COLO668 (cell line): ENCODE data around the gene TMEM143.
"Not testable (repeated sequence)": the region's sequence is repeated elsewhere in the genome, so short reads cannot be mapped to it uniquely, and the experiment has no call there.

Experiments used
- DNase-seq: peaks from one replicate; lab custom pipeline; 2025; ENCODE audit not compliant: unreplicated experiment; lab: John Stamatoyannopoulos, UW

Gene TMEM143

GRCh38 chr19:48363810-48364597 lies at the start of gene TMEM143, which contains the start of gene SYNGR4:
Gene TMEM143 (minus strand): TSS chr19:48363940. CDS start chr19:48363920, 20 bp downstream.
Gene SYNGR4 (plus strand): TSS chr19:48364367. CDS start chr19:48365843, 1,476 bp downstream.
- DNase-seq: peak; percentile 99

DNA sequence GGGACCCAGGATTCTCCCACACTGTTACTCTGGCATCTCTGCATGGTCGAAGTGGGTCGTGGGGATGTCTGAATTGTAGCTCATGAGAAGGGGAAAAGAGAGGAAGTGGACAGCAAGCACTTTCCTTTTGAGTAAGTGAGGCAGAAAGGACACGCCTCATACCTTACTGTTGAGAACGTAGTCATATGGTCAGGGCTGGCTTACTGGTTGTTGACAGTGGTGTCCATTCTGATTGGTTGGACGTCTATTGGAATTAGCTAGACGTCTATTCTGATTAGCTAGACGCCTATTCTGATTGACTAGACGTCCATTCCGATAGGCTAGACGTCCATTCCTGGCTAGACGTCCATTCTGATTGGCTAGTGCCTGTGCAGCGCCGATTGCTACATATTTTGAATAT lies 42.1 kb upstream of the TMEM143 start:
- DNase-seq: no peak

DNA sequence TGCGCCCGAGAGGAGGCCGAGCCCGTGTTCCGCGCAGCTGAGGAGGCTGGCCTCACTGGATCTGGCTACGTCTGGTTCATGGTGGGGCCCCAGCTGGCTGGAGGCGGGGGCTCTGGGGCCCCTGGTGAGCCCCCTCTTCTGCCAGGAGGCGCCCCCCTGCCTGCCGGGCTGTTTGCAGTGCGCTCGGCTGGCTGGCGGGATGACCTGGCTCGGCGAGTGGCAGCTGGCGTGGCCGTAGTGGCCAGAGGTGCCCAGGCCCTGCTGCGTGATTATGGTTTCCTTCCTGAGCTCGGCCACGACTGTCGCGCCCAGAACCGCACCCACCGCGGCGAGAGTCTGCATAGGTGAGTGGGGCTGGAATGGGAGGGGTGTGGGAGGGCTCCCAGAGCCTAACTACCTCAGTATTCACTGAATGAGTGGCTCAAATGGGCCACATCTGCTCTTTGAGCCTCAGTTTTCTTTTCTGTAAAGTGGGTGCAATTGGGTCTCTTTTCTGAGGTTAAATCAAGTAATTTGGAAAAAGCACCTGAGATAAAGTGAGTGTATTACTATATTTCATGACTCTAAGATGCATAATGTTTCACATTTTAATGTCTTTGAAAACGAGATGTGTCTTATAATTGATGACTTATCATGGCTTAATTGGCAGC lies 41.4 kb upstream of the TMEM143 start:
- no peak for DNase-seq

GRCh38 chr19:48403606-48404005 lies 39.9 kb upstream of the TMEM143 start:
- peak; percentile 53 for DNase-seq

DNA sequence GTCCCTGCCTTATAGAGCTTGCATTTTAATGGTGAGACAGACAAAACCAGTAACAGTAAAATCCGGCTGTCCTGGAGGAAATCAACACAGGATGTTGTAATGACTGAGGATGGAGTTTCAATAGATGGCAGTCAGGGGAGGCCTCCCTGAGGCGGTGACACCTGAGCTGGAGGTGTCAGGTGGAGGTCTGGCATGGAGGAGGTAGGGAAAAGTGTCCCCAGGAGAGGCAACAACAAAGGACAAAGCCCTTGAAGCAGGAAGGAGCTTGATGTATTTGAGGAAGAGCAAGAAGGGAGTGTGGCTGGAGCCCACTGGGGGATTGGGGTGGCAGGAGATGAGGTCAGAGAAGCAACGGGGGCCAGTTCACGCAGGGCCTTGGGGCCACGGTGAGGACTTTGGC lies 37.5 kb upstream of the TMEM143 start:
- no peak for DNase-seq

- peak; percentile 76 for DNase-seq
These were observed 36.4 kb upstream of the TMEM143 start for GRCh38 chr19:48400018-48400742.

- DNase-seq: peak; percentile 95
These were observed 34.9 kb upstream of the TMEM143 start for GRCh38 chr19:48398375-48399235.

GRCh38 chr19:48398102-48398374 lies 34.3 kb upstream of the TMEM143 start:
- no peak for DNase-seq

DNA sequence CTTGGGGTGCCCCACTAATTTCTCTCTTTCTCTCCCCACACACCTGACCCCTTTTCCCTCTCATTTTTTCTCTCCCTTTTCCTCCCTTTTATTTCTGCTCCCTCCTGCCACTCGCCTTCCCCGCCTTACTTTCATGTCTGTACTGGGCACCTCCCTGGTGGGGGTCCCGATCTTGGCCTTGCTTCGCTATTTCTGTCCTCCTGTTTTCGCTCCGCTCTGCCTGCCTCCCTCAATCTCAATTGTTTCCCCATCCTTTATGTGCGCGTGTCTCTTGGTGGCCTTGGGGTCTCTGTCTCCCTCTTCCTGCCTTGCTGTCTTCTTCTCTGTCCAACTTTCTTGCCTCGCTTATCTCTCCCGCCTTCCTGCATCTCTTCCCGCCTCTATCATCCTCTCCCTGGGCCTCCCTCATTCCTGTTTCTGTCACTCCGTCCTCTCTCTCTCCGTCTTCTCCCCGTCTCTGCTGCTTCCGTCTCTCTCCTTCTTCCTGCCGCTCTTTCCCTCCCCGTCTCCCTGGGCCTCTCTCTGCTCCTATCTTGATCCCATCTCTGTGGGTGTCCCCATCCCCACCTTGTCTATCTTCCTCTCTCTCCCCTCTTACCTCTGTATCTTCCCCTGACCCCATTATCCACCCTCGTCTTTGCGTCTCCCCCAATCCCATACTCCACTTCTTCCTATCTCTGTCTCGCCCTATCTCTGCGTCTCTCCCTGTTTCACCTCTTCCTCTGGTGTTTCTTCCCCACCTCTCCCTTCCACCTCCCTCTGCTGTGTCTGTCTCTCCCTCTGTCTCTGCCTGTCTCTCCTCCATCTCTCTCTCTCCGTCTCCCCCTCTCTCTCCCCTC lies 33.7 kb upstream of the TMEM143 start:
- no peak for DNase-seq

DNA sequence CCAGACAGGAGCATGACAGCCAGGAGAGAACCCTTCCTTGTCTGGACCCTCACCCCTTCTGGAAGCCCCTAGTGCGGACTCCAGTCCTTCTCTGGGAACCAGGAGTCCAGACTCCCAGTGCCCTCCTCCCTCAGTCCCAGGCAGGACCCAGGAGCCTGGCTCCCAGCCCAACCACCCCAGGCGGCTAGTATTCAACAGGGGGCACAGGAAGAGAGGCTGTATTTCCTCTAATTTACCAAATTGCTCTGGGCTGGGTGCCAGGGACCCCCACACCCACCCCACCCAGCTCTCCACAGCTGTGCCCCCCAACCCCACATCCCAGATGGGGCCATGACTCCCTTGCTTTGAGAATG lies 33.1 kb upstream of the TMEM143 start:
- DNase-seq: no peak

DNA sequence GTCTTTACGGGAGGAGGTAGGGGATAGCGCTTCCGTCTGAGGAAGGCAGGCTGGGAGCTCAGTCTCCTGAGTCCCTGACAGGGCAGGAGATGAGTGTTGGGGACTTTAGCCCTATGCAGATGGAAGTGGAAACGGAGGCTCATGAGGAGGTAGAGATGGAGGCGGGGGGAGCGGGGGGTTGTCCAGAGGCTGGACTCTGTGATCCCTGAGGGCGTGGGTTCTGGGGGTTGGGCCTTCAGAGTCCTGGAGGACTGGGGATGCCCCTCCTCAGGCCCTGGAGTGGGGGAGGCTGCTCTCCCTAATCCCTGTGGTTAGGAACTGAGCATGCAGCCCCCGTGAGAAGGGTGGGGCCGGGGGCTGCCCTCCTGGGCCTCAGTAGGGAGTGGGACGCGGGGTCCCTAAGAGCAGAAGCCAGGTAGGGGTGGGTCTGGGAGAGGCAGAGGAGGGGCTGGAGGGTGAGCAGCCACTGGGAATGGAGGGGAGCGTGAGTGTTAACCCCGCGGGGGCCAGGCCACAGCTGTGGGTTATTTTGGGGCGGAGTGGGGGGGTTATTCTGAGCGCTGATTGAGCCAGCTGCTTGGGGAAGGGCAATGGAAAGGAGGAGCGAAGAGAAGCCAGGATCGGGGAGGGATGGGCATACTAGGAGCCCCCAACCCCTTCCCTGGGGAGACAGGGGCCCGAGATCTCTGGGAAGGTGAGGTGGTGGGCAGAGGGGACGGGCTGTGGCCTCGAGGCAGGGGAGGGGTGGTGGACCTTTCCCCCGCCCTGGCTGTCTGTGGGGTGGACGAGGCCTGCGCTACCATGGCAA lies 32.5 kb upstream of the TMEM143 start:
- DNase-seq: no peak

GRCh38 chr19:48395499-48395898 lies 31.8 kb upstream of the TMEM143 start:
- DNase-seq: no peak

GRCh38 chr19:48395170-48395455 lies 31.4 kb upstream of the TMEM143 start:
- DNase-seq: no peak

- no peak for DNase-seq
These were observed 30.8 kb upstream of the TMEM143 start for GRCh38 chr19:48394331-48395169.

- DNase-seq: peak; percentile 16
These were observed 30.0 kb upstream of the TMEM143 start, which contains the start of gene GRIN2D for GRCh38 chr19:48393559-48394330. Gene GRIN2D (plus strand): TSS chr19:48393668. CDS start chr19:48398393, 4,725 bp downstream.

- DNase-seq: no peak
These were observed 29.3 kb upstream of the TMEM143 start for GRCh38 chr19:48392860-48393558.

DNA sequence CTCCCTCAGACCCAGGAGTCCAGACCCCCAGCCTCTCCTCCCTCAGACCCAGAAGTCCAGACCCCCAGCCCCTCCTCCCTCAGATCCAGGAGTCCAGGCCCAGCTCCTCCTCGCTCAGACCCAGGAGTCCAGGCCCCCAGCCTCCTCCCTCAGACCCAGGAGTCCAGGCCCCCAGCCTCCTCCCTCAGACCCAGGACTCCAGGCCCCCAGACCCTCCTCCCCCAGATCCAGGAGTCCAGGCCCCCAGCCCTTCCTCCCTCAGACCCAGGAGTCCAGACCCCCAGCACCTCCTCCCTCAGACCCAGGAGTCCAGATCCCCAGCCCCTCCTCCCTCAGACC lies 28.2 kb upstream of the TMEM143 start:
- DNase-seq: not testable (repeated sequence)
